NCI-H82 treated with DMSO at 0.1 percent for 48 hours (cell line): ENCODE results near the gene NCAM1.

Source experiments
- DNase-seq: peaks from one replicate; lab custom pipeline; 2025; ENCODE audit not compliant: unreplicated experiment; lab: John Stamatoyannopoulos, UW

The NCAM1 gene

DNA sequence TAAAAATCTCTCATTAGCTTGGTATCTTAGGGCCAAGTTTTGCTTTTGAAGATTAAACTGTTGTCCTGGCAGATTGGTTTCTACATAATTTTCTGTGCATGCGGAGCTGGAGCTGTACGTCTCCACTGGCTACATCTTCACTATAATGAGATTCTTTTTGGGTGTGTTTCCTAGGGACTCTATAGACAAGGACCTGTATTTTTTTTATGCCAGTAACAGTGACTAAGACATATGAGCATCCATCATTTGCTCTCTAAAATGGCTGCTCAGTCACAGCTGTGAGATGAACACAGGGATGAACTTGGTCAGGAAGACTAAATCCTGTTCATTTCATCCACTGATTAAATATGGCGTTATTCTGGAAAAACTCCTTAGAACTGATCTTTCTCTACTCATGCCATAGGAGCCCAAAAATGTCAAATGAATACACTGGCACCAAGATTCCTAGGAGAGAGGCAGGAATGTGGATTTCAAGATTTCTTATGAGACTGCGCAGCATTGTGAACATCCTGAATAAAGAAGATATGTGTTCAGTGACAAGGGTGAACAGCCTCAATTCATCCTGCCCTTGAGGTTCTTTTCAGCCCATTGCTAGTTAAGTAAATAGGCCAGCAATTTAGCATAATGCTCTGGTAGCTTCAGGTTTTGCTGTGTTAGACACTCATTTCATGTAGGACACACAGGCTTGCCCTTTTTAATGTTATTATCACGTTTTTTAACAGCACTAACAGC lies 168.2 kb downstream of the NCAM1 start:
- no peak for DNase-seq

DNA sequence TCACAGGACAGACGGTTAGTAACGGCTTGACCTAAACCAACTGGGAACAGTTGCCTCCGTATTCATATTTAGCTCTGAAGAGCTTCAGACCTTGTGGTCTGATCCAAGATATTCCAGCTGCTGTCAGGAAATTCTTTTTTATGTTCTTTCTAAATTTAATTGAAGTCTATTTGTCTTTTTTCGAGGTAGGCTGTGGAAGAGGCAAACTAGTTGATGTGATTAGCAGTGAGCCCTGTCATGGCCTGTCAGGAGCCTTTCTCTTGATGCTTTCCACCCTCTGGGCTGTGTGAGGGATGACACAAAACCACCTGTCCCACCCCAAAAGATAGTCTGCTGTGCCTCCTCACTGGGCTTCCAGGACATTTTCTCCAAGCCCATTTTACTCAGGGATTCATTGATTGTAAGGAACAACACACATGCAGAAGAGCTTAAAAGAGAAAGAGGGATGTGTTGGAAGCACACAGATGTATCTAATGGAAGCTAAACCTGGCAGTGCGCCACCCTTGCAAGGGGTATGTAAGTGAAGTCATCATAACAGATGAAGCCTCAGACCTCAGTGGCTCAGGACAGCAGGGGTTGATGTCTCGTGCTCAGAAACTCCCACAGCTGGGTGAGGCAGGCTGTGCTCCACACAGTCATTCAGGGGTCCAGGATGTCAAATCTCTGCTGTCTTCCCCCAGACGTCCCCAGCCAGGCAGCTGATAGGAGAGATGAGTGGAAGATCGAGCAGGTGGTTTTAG lies 170.0 kb downstream of the NCAM1 start:
- no peak for DNase-seq

DNA sequence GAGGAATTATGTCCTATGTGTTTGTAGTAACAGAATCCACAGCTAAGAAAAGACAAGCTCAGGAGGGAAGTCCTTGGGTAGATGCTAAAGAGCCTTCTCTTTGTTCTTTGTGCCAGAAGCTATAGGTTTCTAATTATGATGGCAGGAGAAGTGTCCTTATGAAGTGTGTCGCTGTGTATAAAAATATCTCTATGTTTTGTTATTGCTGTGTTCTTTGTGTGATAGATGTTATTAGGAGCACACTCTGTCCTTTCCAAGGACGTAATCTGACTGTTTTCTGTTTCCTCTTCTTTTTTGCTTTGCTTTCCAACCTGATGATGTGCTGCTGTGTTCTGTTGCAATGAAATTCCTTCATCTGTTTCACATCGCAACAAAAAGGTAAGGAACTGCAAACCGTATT lies 171.9 kb downstream of the NCAM1 start:
- no peak for DNase-seq

DNA sequence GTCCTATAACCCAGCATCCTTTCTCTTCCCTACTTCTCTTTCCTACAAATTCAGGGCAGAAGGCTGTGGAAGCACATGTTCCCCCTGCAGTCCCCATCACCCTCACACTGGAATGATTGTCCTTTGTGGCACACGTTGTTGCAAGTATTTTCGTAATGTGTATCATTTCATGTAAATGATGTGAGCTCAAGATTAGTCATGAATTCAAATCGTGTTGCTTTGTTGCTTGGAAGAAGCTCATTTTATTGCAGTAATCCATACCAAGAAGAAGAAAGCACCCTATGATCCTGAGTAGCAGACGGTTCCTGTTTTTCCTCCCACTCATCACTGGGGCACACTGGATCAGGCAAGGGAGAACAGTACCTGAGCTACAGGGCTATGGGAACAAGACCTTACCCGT lies 173.4 kb downstream of the NCAM1 start:
- no peak for DNase-seq

DNA sequence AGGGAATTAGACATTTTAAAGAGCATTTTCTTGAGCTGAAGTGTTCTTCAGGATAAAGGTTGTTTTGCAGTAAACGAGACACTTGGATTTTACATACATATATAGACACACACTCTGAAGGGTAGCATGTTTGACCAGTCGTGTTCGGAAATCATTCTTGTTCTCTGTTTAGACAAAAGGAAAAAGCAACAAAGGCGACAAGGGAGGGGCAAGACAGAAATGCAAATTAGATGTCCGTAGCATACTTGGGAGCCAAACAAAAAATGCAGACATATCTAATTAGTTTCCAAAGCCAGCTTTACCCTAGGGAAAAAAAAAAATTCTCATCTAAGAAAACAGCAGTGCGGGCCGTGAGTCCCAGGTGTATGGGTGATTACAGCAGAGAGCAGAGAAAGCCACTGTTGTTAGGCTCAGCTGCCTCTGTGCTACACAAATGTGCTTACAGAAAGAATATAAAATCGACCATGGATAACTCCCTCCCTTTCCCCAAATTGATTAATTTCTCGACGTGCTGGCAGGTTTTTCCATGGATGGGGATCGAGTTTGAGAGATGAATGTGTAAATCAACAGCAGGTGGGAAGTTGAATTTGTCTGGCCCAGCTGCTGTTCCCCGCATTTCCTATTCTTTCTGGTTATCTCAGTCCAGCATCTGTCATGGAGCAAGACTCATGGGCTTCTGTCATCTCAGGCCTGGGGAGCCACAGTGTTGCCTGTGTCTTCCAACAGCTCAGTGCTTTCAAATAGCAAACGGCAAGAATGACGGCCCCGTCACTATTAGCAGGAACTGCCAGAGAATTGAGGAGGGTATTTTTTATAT lies 176.7 kb downstream of the NCAM1 start:
- no peak for DNase-seq

DNA sequence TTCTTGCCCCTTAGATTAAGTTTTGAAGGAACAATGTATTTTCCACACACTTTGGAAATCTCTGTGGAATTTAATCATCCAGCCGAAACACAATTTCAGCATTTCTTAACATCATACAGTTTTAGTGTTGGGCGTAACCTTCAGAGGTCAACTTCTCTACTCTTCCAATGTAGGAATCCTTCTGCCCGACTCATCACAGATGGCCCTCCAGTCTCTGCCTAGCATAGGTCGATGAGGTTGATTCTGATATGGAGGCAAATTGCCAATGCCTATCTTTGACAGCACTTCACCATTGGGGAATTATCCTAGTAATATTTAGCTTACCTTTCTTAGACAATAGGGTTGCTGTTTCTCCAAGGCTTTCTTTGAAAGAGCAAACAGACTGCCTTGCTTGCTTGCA lies 177.5 kb downstream of the NCAM1 start:
- no peak for DNase-seq

DNA sequence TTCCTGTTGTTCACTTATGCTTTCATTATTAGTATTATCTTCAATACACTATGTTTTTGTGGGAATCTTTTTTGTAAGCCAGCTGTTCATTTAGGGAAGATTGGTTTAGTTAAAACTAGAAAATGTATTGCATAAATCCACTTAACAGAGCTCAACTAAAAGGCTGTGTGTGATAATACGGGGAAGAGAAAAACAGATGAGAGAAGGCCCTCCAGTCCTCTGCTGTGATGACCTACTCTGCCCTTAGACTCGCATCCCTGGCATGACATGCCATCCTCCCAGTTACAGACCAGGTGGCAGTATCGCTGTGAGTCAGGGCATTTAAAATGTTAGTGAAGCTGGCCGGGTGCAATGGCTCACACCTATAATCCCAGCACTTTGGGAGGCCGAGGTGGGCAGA lies 179.8 kb downstream of the NCAM1 start:
- no peak for DNase-seq

DNA sequence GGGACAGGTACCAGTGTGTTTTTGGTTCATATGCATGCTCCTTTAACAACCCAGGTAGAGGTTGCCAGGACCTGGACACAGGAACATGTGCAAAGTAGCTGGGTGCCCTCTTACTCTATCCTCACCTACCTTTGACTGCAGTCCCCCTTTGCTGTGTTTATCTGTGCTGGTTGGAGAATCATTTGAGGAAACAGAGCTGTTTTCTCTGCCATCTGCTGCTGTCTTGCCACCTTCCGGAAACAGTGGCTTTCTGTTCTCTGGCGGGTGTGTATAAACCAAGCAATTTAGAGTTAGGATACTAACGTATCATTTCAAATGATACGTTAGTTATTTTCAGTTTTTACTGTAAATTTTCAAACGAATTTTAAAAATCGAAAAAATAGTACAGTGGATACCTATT lies 181.3 kb downstream of the NCAM1 start:
- no peak for DNase-seq

DNA sequence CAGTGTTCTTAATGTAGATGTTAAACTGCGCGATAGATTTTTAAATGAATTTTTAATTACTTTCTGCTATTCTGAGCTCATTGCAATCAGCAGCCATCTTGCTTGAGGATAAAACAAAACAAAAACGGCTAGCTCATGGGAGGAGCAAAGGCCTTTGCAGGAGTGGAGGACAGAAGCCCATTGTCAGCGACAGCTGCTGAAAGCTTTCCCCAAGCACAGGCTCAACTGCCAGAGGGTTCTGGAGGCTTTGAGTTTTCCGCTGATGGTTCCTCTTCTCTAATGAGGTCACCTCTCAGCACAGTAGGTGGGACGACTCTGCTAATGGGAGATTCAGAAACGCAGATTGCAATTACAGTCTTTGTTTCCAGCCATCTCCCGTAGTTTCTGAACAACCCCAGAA lies 186.0 kb downstream of the NCAM1 start:
- no peak for DNase-seq

DNA sequence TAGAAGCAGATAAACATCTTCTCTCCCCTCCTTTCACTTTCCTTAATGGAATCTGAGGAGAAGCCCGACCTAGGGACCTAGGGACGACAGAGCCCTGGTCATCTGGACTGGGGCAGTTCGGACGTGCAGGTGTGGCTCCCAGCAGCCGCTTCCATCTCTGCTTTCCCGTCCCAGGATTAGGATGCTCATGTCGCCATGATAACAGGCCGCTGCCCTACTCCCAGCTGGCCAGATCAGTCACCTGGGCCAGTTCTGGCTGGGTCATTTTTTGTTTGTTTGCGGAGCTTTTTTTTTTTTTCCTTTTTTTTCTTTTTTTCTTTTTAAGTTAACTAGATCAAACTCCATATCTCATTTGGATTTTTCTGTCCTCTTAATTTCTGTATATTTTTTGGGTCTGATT lies 186.9 kb downstream of the NCAM1 start:
- DNase-seq: no peak

DNA sequence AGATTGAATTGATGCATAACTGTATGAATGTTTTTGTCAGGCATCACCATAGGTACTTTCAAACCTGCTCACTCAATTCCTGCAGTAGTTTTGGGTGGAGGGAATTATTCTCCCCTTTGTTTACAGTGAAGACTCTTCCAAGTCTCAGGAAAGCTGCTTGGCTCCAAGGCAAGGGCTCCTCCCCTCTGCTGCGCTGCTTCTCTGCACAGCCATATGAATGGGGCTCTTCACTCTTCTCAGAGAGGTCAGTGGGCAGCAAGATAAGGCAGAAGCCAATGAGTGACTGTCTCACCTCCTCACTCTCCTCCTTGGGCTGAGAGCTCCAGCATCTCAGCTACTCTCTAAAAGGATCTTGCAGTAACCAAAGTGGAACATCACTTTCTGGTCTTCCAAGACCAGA lies 187.4 kb downstream of the NCAM1 start:
- DNase-seq: no peak

DNA sequence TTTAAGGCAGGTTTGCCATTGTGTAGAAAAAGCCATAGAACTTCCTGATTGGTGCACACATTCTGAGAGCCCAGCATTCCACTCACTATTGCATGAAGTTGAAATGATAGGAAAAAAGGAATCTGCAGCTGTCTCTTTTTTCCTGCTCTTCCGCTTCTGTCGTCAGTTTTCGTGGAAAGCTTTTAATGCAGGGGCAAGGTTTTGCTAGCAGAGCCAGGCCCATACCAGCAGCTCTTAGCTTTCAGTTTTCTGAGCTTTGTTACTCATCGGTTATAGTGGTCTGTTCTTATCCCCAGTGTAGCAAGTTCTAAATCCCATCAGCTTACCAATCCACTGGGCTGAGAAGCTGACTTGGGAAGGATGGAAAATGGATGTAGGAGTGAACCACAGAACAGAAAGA lies 190.3 kb downstream of the NCAM1 start:
- DNase-seq: no peak

DNA sequence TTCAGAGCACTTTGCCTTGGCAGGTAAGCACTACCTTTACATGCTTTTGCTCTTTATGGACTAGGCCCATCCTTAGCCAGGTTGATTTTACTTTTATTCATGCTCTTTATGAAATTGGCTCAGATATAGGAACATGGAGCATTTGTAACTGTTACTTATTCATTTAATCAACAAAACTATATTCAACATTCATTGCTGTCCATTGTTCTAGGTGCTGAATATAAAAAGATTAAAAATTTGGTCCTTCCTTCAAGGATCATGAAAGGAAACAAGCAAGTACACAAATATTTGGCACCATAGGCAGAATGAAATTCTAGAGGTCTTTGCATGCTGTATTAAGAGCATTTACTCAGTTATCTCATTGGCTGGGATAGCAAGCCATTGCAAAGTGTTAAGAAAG lies 191.3 kb downstream of the NCAM1 start:
- DNase-seq: no peak

DNA sequence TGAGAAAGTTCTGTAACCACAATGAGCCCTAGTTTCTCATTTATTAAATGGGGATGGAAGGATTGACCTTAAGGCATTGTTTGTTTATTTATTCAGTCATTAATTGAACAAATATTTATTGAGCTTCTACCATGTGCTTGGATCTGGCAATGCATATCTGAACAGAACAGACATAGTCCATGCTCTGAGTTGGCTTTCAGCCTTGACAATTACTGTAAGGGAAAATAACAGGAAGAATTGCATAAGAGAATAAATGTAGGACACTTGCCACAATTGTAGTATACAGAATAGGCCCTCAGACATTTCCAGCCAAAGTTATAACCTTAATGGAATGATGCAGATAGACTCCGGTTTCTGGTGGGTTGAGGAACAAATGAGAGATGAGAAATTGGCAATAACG lies 192.6 kb downstream of the NCAM1 start:
- DNase-seq: no peak

DNA sequence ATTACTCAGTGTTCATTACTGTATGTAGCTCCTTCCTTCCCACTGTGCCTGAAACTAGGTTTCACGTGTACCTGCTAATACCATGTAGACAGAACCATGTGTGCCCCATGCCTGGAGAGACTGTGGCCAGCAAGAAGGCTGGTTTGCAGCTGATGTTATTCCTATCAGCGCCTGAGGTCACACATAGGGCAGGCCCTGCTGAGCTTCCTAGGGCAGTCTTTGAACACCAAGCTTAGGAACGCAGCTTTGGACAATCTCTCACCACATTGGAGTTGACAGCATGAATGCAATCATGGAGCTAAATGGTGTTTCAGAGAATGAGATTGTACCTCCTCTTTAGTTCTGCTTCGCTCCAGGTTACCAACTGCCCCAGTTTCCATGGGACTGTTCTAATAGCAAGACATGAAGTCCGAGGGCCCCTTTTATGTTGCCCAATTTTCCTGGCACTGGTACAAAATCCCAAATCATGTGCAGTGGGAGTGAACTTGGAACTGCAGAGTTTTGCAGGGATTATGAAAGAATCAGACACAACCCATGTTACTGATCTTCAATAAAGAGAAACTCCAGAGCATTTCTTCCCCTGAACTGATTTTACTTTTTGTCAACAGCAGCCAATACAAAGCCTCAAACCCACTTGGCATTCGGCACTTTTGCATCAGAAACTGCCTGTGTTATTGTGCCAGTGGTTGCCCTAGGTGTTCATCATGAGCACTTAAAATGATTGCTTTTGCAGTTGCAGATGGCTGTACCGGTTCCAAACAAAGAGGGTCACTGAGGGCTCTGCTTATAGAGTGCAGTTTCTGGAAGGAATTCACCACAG lies 199.0 kb downstream of the NCAM1 start:
- no peak for DNase-seq

DNA sequence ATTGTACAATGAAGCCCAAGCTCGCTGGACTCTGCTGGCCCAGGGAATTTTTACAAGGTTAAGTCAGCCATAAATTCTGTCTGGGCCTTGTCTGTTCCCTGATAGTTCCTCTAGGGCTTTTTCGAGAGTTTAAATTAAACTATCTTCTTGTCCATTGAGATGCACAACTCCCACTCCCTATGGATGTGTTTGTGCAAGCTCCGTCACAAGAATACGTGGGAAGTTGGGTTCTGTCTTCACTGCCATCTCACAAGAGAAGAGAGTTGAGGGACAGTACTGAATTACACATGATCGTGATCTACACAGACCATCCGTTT lies 199.5 kb downstream of the NCAM1 start:
- DNase-seq: no peak

DNA sequence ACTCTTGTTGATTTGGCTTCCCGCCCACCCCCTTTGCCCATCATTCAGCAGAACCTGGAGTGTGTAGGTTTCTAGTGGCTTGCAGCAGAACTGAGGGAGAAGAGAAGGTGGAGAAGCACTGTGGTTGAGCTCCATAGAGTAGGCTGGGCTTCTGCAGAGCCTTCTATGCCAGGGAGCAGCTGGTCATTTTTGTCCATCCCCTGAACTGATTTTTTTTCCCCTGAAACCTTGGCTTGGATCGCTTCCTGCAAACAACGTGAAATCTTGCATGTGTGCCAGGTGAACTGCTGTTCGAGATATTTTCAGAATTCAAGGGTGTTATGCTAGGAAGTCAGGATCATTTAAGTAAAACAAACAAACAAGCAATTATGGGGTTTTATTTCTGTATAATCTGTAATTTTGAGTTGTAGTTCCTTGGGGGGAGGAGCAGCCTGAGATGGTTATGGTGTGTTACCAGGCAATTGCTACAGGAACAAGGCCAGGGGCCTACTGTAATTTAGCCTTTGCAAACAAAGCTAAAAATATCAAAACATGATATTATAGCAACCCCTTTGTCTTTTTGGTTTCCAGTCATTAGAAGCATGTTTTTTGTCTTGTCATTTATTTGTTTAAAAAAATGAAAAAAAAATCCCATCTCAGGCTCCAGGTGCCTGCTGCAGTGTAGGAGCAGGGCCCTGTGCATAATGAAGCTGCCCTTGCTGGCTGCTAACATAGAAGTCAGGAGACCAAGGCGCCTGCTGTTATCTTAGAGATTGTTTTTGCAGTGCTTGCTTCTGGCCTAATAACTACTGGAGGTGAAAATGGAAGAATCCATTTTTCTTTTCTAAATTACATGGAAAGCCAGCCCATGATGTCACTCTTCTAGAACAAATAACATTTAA lies 200.7 kb downstream of the NCAM1 start:
- no peak for DNase-seq

DNA sequence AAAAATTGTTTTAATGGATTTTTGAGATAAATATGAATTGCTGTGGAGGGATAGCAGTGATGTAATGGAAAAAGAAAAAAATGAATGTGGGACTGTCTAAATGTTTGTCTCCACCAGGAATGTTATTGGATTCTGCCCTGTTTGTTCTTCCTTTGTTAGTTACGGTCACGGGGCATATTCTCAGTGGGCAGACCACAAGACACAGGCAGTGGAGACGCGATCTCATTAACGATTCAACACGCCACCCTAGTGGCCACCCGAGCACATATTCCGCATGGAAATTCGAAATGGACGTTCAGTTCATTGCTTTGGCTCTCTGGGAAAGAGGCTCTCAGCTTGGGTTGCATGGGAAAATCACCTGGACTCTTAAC lies 201.4 kb downstream of the NCAM1 start:
- DNase-seq: no peak

DNA sequence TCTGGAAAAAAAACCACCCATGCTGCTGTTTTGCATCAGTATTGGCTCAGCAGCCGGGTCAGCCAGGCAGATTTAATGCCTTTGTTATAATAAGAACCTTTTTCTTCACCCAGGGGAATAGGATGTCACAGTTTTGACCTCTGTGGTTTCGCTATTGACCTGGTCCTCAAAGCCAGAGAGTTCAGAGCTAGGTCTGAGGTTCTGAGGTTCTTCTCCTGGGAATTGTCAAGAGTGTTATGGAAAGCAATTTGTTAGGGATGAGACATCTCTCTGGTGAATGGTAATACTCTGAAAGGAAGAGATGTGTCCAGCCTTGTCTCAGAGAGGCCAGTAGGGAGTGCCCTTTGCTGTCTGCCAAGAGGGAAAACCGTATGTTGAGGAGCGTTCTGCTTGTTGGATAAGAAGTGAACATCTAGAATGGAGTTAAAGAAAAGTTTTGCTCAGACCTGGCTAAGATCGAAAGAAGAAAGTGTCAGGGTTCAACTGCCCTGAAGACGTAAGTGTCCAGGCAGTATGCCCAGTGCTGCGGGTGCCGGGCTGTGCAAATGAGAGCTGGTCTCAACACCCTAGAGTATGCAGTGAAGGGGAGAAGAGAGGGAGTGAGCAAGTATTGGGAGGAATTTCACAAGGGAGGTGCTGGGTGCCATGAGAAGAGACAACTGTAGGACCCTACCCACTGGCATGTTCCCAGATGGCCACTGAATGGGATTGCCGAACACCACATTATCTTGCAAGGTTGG lies 202.2 kb downstream of the NCAM1 start:
- DNase-seq: no peak

DNA sequence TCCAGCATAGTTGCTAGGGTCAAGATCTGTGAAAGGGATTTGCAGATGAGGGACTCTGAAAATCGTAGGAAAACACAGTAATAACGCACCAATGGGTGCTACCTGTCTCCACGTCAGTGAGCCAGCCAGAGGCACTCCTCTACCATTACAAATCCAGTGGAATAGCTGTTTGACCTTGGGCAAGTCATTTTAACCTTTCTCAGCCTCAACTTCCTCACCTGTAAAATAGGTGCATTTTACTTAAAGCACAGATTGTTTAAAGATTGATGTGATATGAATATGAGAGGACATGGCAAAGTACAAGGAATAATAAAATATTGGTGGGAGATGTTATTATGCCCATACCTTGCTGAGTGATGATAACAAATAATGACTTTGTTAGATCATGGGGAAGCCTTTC lies 205.1 kb downstream of the NCAM1 start:
- no peak for DNase-seq
